GM18520 (cell line): ENCODE data around the gene RSPO3.

Source experiments
- ATAC-seq: cut with Tn5 transposase; IDR thresholded peaks from one replicate; pipeline ENCODE4 v1.9.1; 2021; ENCODE audit not compliant: unreplicated experiment

The RSPO3 gene

GRCh38 chr6:127148511-127148910 lies 30.0 kb downstream of the RSPO3 start:
- ATAC-seq = no peak

- no peak for ATAC-seq
These were observed 36.0 kb downstream of the RSPO3 start for GRCh38 chr6:127154509-127154908.

GRCh38 chr6:127160484-127160883 lies 42.0 kb downstream of the RSPO3 start:
- ATAC-seq = no peak

- no peak for ATAC-seq
These were observed 44.4 kb downstream of the RSPO3 start for GRCh38 chr6:127162836-127163235.

GRCh38 chr6:127164036-127164435 lies 45.6 kb downstream of the RSPO3 start:
- ATAC-seq = no peak

- ATAC-seq = no peak
These were observed 46.1 kb downstream of the RSPO3 start for GRCh38 chr6:127164565-127164964.

GRCh38 chr6:127173156-127173940 lies 54.9 kb downstream of the RSPO3 start:
- no peak for ATAC-seq

- no peak for ATAC-seq
These were observed 57.7 kb downstream of the RSPO3 start for GRCh38 chr6:127176146-127176545.

GRCh38 chr6:127177030-127177922 lies 58.8 kb downstream of the RSPO3 start:
- ATAC-seq = no peak

- no peak for ATAC-seq
These were observed 59.4 kb downstream of the RSPO3 start for GRCh38 chr6:127177923-127178231.

- ATAC-seq = no peak
These were observed 60.3 kb downstream of the RSPO3 start for GRCh38 chr6:127178746-127179145.

- no peak for ATAC-seq
These were observed 62.0 kb downstream of the RSPO3 start for GRCh38 chr6:127180426-127180825.

GRCh38 chr6:127182501-127182900 lies 64.0 kb downstream of the RSPO3 start:
- ATAC-seq = no peak

GRCh38 chr6:127185437-127185995 lies 67.0 kb downstream of the RSPO3 start:
- ATAC-seq = no peak

- no peak for ATAC-seq
These were observed 68.4 kb downstream of the RSPO3 start for GRCh38 chr6:127186889-127187288.

GRCh38 chr6:127188744-127189143 lies 70.3 kb downstream of the RSPO3 start:
- no peak for ATAC-seq

GRCh38 chr6:127190552-127190951 lies 72.1 kb downstream of the RSPO3 start:
- no peak for ATAC-seq

- ATAC-seq = no peak
These were observed 73.2 kb downstream of the RSPO3 start for GRCh38 chr6:127191716-127192115.

GRCh38 chr6:127192911-127193541 lies 74.6 kb downstream of the RSPO3 start:
- ATAC-seq = no peak

- ATAC-seq = no peak
These were observed 77.4 kb downstream of the RSPO3 start for GRCh38 chr6:127195833-127196232.

GRCh38 chr6:127198549-127198948 lies 80.1 kb downstream of the RSPO3 start:
- ATAC-seq = no peak
